NB4 (cell line): ENCODE measurements around the gene ZMAT2.

ENCODE experiments used
- DNase-seq: peaks from one replicate; pipeline ENCODE4 v3.0.0; 2010; ENCODE audit warnings: low read depth
- H3K4me3 ChIP-seq: one replicate; pipeline ENCODE4 v1.5.1; 2011; ENCODE audit warnings: mild to moderate bottlenecking, low read depth, low read length, moderate library complexity
- CTCF ChIP-seq: IDR thresholded peaks from one replicate; pipeline ENCODE4 v1.5.1; 2012; ENCODE audit warnings: low read depth, low read length
- MAX ChIP-seq: IDR thresholded peaks from 2 replicates; pipeline ENCODE4 v1.6.1; 2011; ENCODE audit warnings: low read depth, low read length
- MYC ChIP-seq: IDR thresholded peaks from 2 replicates; pipeline ENCODE4 v1.6.1; 2011; ENCODE audit warnings: low read depth, low read length
- POLR2A ChIP-seq: IDR thresholded peaks from 2 replicates; pipeline ENCODE4 v1.6.1; 2011; ENCODE audit warnings: mild to moderate bottlenecking; ENCODE audit not compliant: insufficient read length; ENCODE audit errors: extremely low read depth

The ZMAT2 gene

GRCh38 chr5:140678993-140679392 lies 21.3 kb upstream of the ZMAT2 start:
- no peak overlapping the region for H3K4me3 ChIP-seq
- DNase-seq = no peak
- TF ChIP-seq MYC (no peak), MAX (no peak), POLR2A (no peak), CTCF (no peak)

- DNase-seq = no peak
- peak overlapping the region; percentile 98 for H3K4me3 ChIP-seq
- TF ChIP-seq CTCF (no peak), POLR2A (no peak), MAX (no peak), MYC (no peak)
Observed at GRCh38 chr5:140690376-140690932, 9.8 kb upstream of the ZMAT2 start.

GRCh38 chr5:140690941-140691924 lies 9.0 kb upstream of the ZMAT2 start, which contains the start of the genes HARS1 and HARS2:
TSS of gene HARS1 (minus strand) at chr5:140691370. CDS start at chr5:140691304, 66 bp downstream.
TSS of gene HARS2 (plus strand) at chr5:140691455. CDS start at chr5:140691649, 194 bp downstream.
- DNase-seq = peak; percentile 96
- no peak for TF ChIP-seq CTCF
- peak; percentile 79 for TF ChIP-seq MYC
- TF ChIP-seq POLR2A = peak; percentile 88
- TF ChIP-seq MAX = peak; percentile 50
- peak within 1 kb of the TSS; percentile 98 for H3K4me3 ChIP-seq

- DNase-seq = no peak
- no peak overlapping the region for H3K4me3 ChIP-seq
- TF ChIP-seq MYC (no peak), MAX (no peak), CTCF (no peak), POLR2A (no peak)
Observed at GRCh38 chr5:140694276-140694675, 6.0 kb upstream of the ZMAT2 start.

GRCh38 chr5:140696891-140697492 lies 3.3 kb upstream of the ZMAT2 start:
- DNase-seq = no peak
- H3K4me3 ChIP-seq = no peak overlapping the region
- TF ChIP-seq MYC (no peak), MAX (no peak), POLR2A (no peak), CTCF (no peak)
